ENCODE measurements around the gene UGT1A9. TPM values are rescaled to one million over a fixed set of nuclear protein-coding genes. Genes with fewer than 3 reads are reported as not detected.

The UGT1A9 gene
- total and polyA plus RNA-seq, 10 of the 15 experiments (the other 5 are each of a cell fraction or from before 2014, with no cell fraction given), result 0.07 TPM; not detected in 9

- TF ChIP-seq CBX3 (IDR thresholded peaks at IDR 0.05; ENCODE audit: borderline replicate concordance, low read depth), result no peak
- no peak for TF ChIP-seq YBX1 (IDR thresholded peaks at IDR 0.05)
- no peak for TF ChIP-seq ETV6 (conservative IDR thresholded peaks at IDR 0.05 in 1 of 2, IDR thresholded peaks at IDR 0.05 in 1 of 2; ENCODE audit: borderline replicate concordance in 1 of 2, low read depth in 1 of 2)
- TF ChIP-seq HDAC6 (IDR thresholded peaks at IDR 0.05; ENCODE audit: unreplicated experiment), result no peak
- TF ChIP-seq NBN (IDR thresholded peaks at IDR 0.05), result no peak
Measured at GRCh38 chr2:233818639-233819621, 147.2 kb downstream of the UGT1A9 start (continued).

- Histone ChIP-seq H2AFZ (ENCODE audit: control insufficient read depth, low read depth, low read length) (no peak overlapping the region), H3K36me3 (ENCODE audit: control insufficient read depth in 2 of 2, insufficient read depth in 2 of 2, low read length in 1 of 2) (no peaks in the 10 kb centered on the region), H3K4me2 (ENCODE audit: control insufficient read depth, insufficient read depth) (no peak overlapping the region), H3K9ac (ENCODE audit: control insufficient read depth, insufficient read depth, low read length) (no peak overlapping the region), H3K4me1 (ENCODE audit: control insufficient read depth, insufficient read depth, low read length) (no peaks in the 10 kb centered on the region), H3K27ac (ENCODE audit: control insufficient read depth, insufficient read depth) (no peak overlapping the region), H4K20me1 (ENCODE audit: control insufficient read depth, insufficient read depth) (no peaks in the 10 kb centered on the region), H3K4me3 (no peak overlapping the region), H3K79me2 (ENCODE audit: control insufficient read depth, insufficient read depth, low read length) (no peaks in the 10 kb centered on the region), H3K9me3 (replicated peaks; ENCODE audit: control insufficient read depth, insufficient read depth, low read length) (no peaks in the 10 kb centered on the region), H3K27me3 (replicated peaks in 1 of 2; ENCODE audit: control insufficient read depth in 2 of 2, insufficient read depth in 2 of 2, low read length in 1 of 2) (no peaks in the 10 kb centered on the region; a peak in 3 of 4 replicates)
- no peak for TF ChIP-seq SMC3 (IDR thresholded peaks at IDR 0.05; ENCODE audit: borderline replicate concordance, low read length)
- TF ChIP-seq ZNF384 (IDR thresholded peaks at IDR 0.05; ENCODE audit: borderline replicate concordance, low read depth, low read length), result no peak
- TF ChIP-seq PML (IDR thresholded peaks at IDR 0.05; ENCODE audit: low read length), result no peak
- TF ChIP-seq ASH2L (IDR thresholded peaks at IDR 0.05; ENCODE audit: borderline replicate concordance, low read depth), result no peak
- in situ Hi-C loops (cut with MboI) (no loop called here), intact Hi-C loops (cut with micrococcal nuclease; ENCODE audit: unreplicated experiment) (no loop called here)
- FAIRE-seq (no peak), ATAC-seq (no peak), DNase-seq (ENCODE audit: low read depth, low spot score) (no peak)
- CTCF ChIA-PET, result interaction anchor here (0.5 kb wide), 1 partner anchor 23 kb away, joined by 3 read pairs; no protein-coding TSS in a partner anchor
- RAD21 ChIA-PET (ENCODE audit: unreplicated experiment), result no interaction called here
- SMC1A ChIA-PET (ENCODE audit: uncharacterized antibody, unreplicated experiment), result interaction anchor here (1.0 kb wide), 1 partner anchor 9 kb away, joined by 3 read pairs; no protein-coding TSS in a partner anchor
- WGBS (ENCODE audit: insufficient coverage, insufficient replicate concordance, low lambda C conversion rate, missing lambda C conversion rate), result 32% methylated on average over 18 of the region's 18 CpGs
- BruUV-seq (replicated peaks), result no TSS peak
- POLR2A ChIA-PET, result no interaction called here
Measured at GRCh38 chr2:233819884-233820773, 148.4 kb downstream of the UGT1A9 start.
